HG02938 (cell line): ENCODE results near the gene RAB24.

Source experiments
- ATAC-seq: cut with Tn5 transposase; IDR thresholded peaks from one replicate; pipeline ENCODE4 v1.9.1; 2021; ENCODE audit warnings: mild to moderate bottlenecking, moderate library complexity; ENCODE audit not compliant: unreplicated experiment

Gene RAB24

GRCh38 chr5:177333420-177334154 lies 30.1 kb upstream of the RAB24 start:
- ATAC-seq, result no peak

- ATAC-seq, result no peak
Observed at GRCh38 chr5:177332896-177333260, 29.4 kb upstream of the RAB24 start.

- ATAC-seq, result no peak
Observed at GRCh38 chr5:177332031-177332895, 28.7 kb upstream of the RAB24 start.

GRCh38 chr5:177330991-177331842 lies 27.7 kb upstream of the RAB24 start:
- ATAC-seq, result no peak

- no peak for ATAC-seq
Observed at GRCh38 chr5:177329883-177330282, 26.4 kb upstream of the RAB24 start.

GRCh38 chr5:177328545-177329231 lies 25.2 kb upstream of the RAB24 start:
- ATAC-seq, result no peak

- no peak for ATAC-seq
Observed at GRCh38 chr5:177327539-177328522, 24.3 kb upstream of the RAB24 start.

GRCh38 chr5:177325868-177326381 lies 22.4 kb upstream of the RAB24 start:
- ATAC-seq, result no peak

GRCh38 chr5:177320879-177321278 lies 17.4 kb upstream of the RAB24 start:
- no peak for ATAC-seq

GRCh38 chr5:177319913-177320588 lies 16.5 kb upstream of the RAB24 start:
- ATAC-seq, result no peak

GRCh38 chr5:177317959-177318377 lies 14.4 kb upstream of the RAB24 start:
- ATAC-seq, result no peak

- no peak for ATAC-seq
Observed at GRCh38 chr5:177316005-177316404, 12.5 kb upstream of the RAB24 start.

GRCh38 chr5:177315411-177315810 lies 11.9 kb upstream of the RAB24 start:
- no peak for ATAC-seq

- no peak for ATAC-seq
Observed at GRCh38 chr5:177314376-177315342, 11.1 kb upstream of the RAB24 start.

GRCh38 chr5:177313561-177314259 lies 10.2 kb upstream of the RAB24 start:
- ATAC-seq, result no peak

GRCh38 chr5:177312649-177313181 lies 9.2 kb upstream of the RAB24 start:
- peak; percentile 28 for ATAC-seq
